GM12878 (cell line): ENCODE results near the gene MGME1. TPM values are rescaled to one million over a fixed set of nuclear protein-coding genes. Genes with fewer than 3 reads are reported as not detected.

Experiments
- ATAC-seq: fragments of 200-7000 bp; cut with Tn5 transposase; 3 replicates; pipeline ENCODE4 v1.9.1; 2020; ENCODE audit warnings: mild to moderate bottlenecking, moderate library complexity
- BruUV-seq: library from RNA; stranded (reverse); fragments of 400-500 nt; replicated peaks from 2 replicates; lab custom pipeline; 2021; lab: Mats Ljungman, UMichigan
- CTCF ChIA-PET: fragments of 300-600 bp; sonication (Branson Sonifier 250); formaldehyde crosslinking; extraction: SDS; loops from one replicate; lab custom pipeline; 2021; ENCODE audit warnings: inconsistent platforms; lab: Yijun Ruan, JAX
- POLR2A ChIA-PET: fragments of 350-600 bp; formaldehyde crosslinking; extraction: SDS; loops from one replicate; lab custom pipeline; 2021; ENCODE audit warnings: inconsistent platforms; lab: Charles Lee
- RAD21 ChIA-PET: fragments of 300-600 bp; sonication (Branson Sonifier 250); formaldehyde crosslinking; loops from one replicate; lab custom pipeline; 2023; ENCODE audit warnings: antibody characterized with exemption; ENCODE audit not compliant: unreplicated experiment; lab: Charles Lee
- SMC1A ChIA-PET: fragments of 300-600 bp; sonication (Branson Sonifier 250); formaldehyde crosslinking; loops from one replicate; lab custom pipeline; 2023; ENCODE audit not compliant: unreplicated experiment, uncharacterized antibody; lab: Charles Lee
- DNase-seq: peaks from one replicate; pipeline ENCODE4 v3.0.0-alpha.2; 2011; ENCODE audit warnings: low read depth, low spot score
- FAIRE-seq: peaks from 3 replicates; lab custom pipeline; 2011; peaks lifted over from hg19 to GRCh38; lab: Jason Lieb, UNC
- H2AFZ ChIP-seq: 2 replicates; pipeline ENCODE4 v1.6.0; 2011; ENCODE audit warnings: low read depth, low read length, control low read depth; ENCODE audit not compliant: control insufficient read depth
- H3K27ac ChIP-seq: 2 replicates; pipeline ENCODE4 v1.5.1; 2011; ENCODE audit warnings: control low read depth; ENCODE audit not compliant: control insufficient read depth, insufficient read depth
- H3K27me3 ChIP-seq, 2 experiments: replicated peaks in 1 of 2; 2 replicates each; pipeline versions ENCODE4 v1.6.0 to v1.6.1; 2011; ENCODE audit warnings: low read length in 1 of 2; ENCODE audit not compliant: control insufficient read depth in 2 of 2, insufficient read depth in 2 of 2
- H3K36me3 ChIP-seq, 2 experiments: 2 replicates each; pipeline ENCODE4 v1.5.1; 2011; ENCODE audit warnings: low read length in 1 of 2; ENCODE audit not compliant: control insufficient read depth in 2 of 2, insufficient read depth in 2 of 2
- H3K4me1 ChIP-seq: 2 replicates; pipeline ENCODE4 v1.6.1; 2011; ENCODE audit warnings: mild to moderate bottlenecking, low read length, moderate library complexity, mixed read lengths; ENCODE audit not compliant: control insufficient read depth, insufficient read depth
- H3K4me2 ChIP-seq: 2 replicates; pipeline ENCODE4 v1.6.0; 2011; ENCODE audit warnings: control low read depth; ENCODE audit not compliant: control insufficient read depth, insufficient read depth
- H3K4me3 ChIP-seq: fragments of 200-600 bp; sonication (generic); 2 replicates; pipeline ENCODE4 v1.5.1; 2016
- H3K79me2 ChIP-seq: 2 replicates; pipeline ENCODE4 v1.6.0; 2011; ENCODE audit warnings: low read length; ENCODE audit not compliant: control insufficient read depth, insufficient read depth
- H3K9ac ChIP-seq: 2 replicates; pipeline ENCODE4 v1.8.0; 2011; ENCODE audit warnings: low read length, control low read depth, mixed read lengths; ENCODE audit not compliant: control insufficient read depth, insufficient read depth
- H3K9me3 ChIP-seq: replicated peaks from 3 replicates; pipeline ENCODE4 v1.5.1; 2011; ENCODE audit warnings: mild to moderate bottlenecking, low read length; ENCODE audit not compliant: control insufficient read depth, insufficient read depth
- H4K20me1 ChIP-seq: 2 replicates; pipeline ENCODE4 v1.6.0; 2011; ENCODE audit not compliant: control insufficient read depth, insufficient read depth
- ASH2L ChIP-seq: fragments of 300-600, 200-600 bp; sonication (generic); IDR thresholded peaks from 2 replicates; pipeline ENCODE4 v1.6.1; 2017; ENCODE audit warnings: low read depth, mild to moderate bottlenecking, borderline replicate concordance
- BCLAF1 ChIP-seq: fragments of 450-650 bp; IDR thresholded peaks from 2 replicates; pipeline ENCODE4 v1.6.1; 2017; ENCODE audit warnings: antibody characterized with exemption, mild to moderate bottlenecking, moderate library complexity
- EGR1 ChIP-seq, 2 experiments: IDR thresholded peaks; 1 replicate in 1 of 2; 2 replicates in 1 of 2; pipeline ENCODE4 v1.6.1; 2011 to 2012; ENCODE audit warnings: low read depth in 2 of 2, low read length in 2 of 2, borderline replicate concordance in 1 of 2, mild to moderate bottlenecking in 1 of 2, moderate library complexity in 1 of 2
- FOS ChIP-seq: IDR thresholded peaks from 3 replicates; pipeline ENCODE4 v1.6.1; 2011; ENCODE audit warnings: borderline replicate concordance; ENCODE audit not compliant: insufficient read length; ENCODE audit errors: extremely low read depth
- FOXM1 ChIP-seq: IDR thresholded peaks from 2 replicates; pipeline ENCODE4 v1.6.1; 2012; ENCODE audit warnings: low read depth, mild to moderate bottlenecking, inconsistent platforms, low read length, moderate library complexity
- NRF1 ChIP-seq: conservative IDR thresholded peaks from 2 replicates; pipeline ENCODE4 v1.6.1; 2011; ENCODE audit warnings: mild to moderate bottlenecking, low read depth, low read length, improper control_type of control experiment
- POLR2AphosphoS5 ChIP-seq: IDR thresholded peaks from 2 replicates; pipeline ENCODE4 v1.6.1; 2011; ENCODE audit warnings: mild to moderate bottlenecking, low read length, inconsistent platforms
- PRDM15 ChIP-seq: fragments of 450-650 bp; formaldehyde crosslinking; IDR thresholded peaks from 2 replicates; pipeline ENCODE4 v1.4.0; 2020; ENCODE audit warnings: mild to moderate bottlenecking, moderate library complexity
- RCOR1 ChIP-seq: conservative IDR thresholded peaks from 2 replicates; pipeline ENCODE4 v1.6.1; 2012; ENCODE audit warnings: low read depth, low read length, improper control_type of control experiment
- SREBF1 ChIP-seq: IDR thresholded peaks from 2 replicates; pipeline ENCODE4 v1.6.1; 2012; ENCODE audit warnings: mild to moderate bottlenecking, low read length
- TCF12 ChIP-seq: IDR thresholded peaks from 2 replicates; pipeline ENCODE4 v1.6.1; 2011; ENCODE audit warnings: low read depth, mild to moderate bottlenecking, low read length
- TCF3 ChIP-seq: IDR thresholded peaks from 2 replicates; pipeline ENCODE4 v1.6.1; 2012; ENCODE audit warnings: low read depth, mild to moderate bottlenecking, low read length, borderline replicate concordance; ENCODE audit not compliant: insufficient read depth
- WGBS: methylation state at CpG from one replicate; pipeline ENCODE4 v1.1.6; 2016; ENCODE audit warnings: low lambda C conversion rate; ENCODE audit not compliant: insufficient replicate concordance, insufficient coverage; ENCODE audit errors: missing lambda C conversion rate; 5-methylcytosine and 5-hydroxymethylcytosine counted together
- in situ Hi-C: fragments of 300-500 bp; cut with MboI; formaldehyde crosslinking; loops from 9 replicates; pipeline ENCODE4 v1.14.3; 2018; ENCODE audit warnings: mixed read lengths
- intact Hi-C: fragments of 100-400 bp; cut with micrococcal nuclease; formaldehyde crosslinking; loops from one replicate; pipeline ENCODE4 v1.14.2; 2022; ENCODE audit not compliant: unreplicated experiment
- polyA plus RNA-seq, 11 experiments: library from polyadenylated mRNA; depleted of rRNA in 4 of 11; unstranded in 6 of 11; stranded (reverse) in 5 of 11; fragments of >200 nt; fragmentation: Nextera tagmentation in 4 of 11; fragmentation: Illumina TruSeq in 1 of 11; extraction: Ambion mirVana in 4 of 11; extraction: Trizol in 1 of 11; gene quantifications; 1 replicate in 1 of 11; 2 replicates in 10 of 11; pipeline versions ENCODE4 v1.2.1 to v1.2.3, GENCODE V29; 2011 to 2016; ENCODE audit warnings: inconsistent platforms in 2 of 11, missing spikeins in 2 of 11, low read depth in 1 of 11
- total RNA-seq, 4 experiments: library from RNA; depleted of rRNA in 3 of 4; stranded (reverse); fragments of >200 nt in 3 of 4; fragmentation: Illumina TruSeq in 1 of 4; extraction: Trizol in 1 of 4; gene quantifications; 2 replicates each; pipeline versions ENCODE4 v1.2.1 to v1.2.3, GENCODE V29; 2013 to 2021

Gene MGME1
- total and polyA plus RNA-seq, 10 of the 15 experiments (the other 5 are each of a cell fraction or from before 2014, with no cell fraction given) = 13.4 to 44.8 (median 30.6) TPM

GRCh38 chr20:18001131-18001921 is 32.5 kb downstream of the MGME1 start:
- no peaks in the 10 kb centered on the region for H3K36me3 ChIP-seq
- in situ Hi-C loops = no loop called here
- no peak overlapping the region for H3K4me2 ChIP-seq
- H3K4me3 ChIP-seq = no peak overlapping the region
- H3K4me1 ChIP-seq = peaks cover 31% of the 10 kb centered on the region
- H2AFZ ChIP-seq = no peak overlapping the region
- H4K20me1 ChIP-seq = no peaks in the 10 kb centered on the region
- H3K79me2 ChIP-seq = no peaks in the 10 kb centered on the region
- no peak for TF ChIP-seq FOXM1
- TF ChIP-seq EGR1 (IDR thresholded peaks at IDR 0.05; ENCODE audit: borderline replicate concordance in 1 of 2, low read depth in 2 of 2, low read length in 2 of 2) = no peak
- TF ChIP-seq BCLAF1 = no peak
- TF ChIP-seq SREBF1 = no peak
- TF ChIP-seq TCF12 = no peak
- no peak for TF ChIP-seq RCOR1
- no peak for TF ChIP-seq FOS
- TF ChIP-seq NRF1 = no peak
- no peak for TF ChIP-seq POLR2AphosphoS5
- TF ChIP-seq PRDM15 (CRISPR knock-in tag) = no peak
- TF ChIP-seq TCF3 = no peak
- no peak for TF ChIP-seq ASH2L
- DNase-seq (no peak), FAIRE-seq (no peak), ATAC-seq (no peak)
- CTCF ChIA-PET = interaction anchor here (0.6 to 1.5 kb wide), 5 partner anchors 8 to 496 kb away, joined by 3 to 5 read pairs (median 3); no protein-coding TSS in a partner anchor
- POLR2A ChIA-PET = interaction anchor here (0.7 kb wide), 1 partner anchor 427 kb away, joined by 3 read pairs; no protein-coding TSS in a partner anchor
- H3K9ac ChIP-seq = no peak overlapping the region
- H3K27me3 ChIP-seq = no peaks in the 10 kb centered on the region
- BruUV-seq = no TSS peak
- H3K27ac ChIP-seq = no peak overlapping the region
- H3K9me3 ChIP-seq = no peaks in the 10 kb centered on the region
- RAD21 ChIA-PET = interaction anchor here (0.6 to 1.6 kb wide), 4 partner anchors 15 to 495 kb away, joined by 3 to 6 read pairs (median 4); no protein-coding TSS in a partner anchor
- intact Hi-C loops = loop anchor here (10.0 kb wide), 1 partner anchor 283 kb away; the partner anchor contains the start of gene ZNF133
- 82% methylated on average over 10 of the region's 10 CpGs for WGBS
- SMC1A ChIA-PET = interaction anchor here (0.7 to 1.2 kb wide), 3 partner anchors 30 to 311 kb away, joined by 3 to 4 read pairs (median 3); no protein-coding TSS in a partner anchor
